Activated CD8-positive, alpha-beta T cell treated with anti-CD3 and anti-CD28 coated beads, Interleukin-2, amount 10 ng/mL, durations not matched to agents 7 days and 5 days (primary cell): ENCODE results near the gene SERPINB8. TPM values are rescaled to one million over a fixed set of nuclear protein-coding genes. Genes with fewer than 3 reads are reported as not detected.
"Not testable (repeated sequence)": the region's sequence is repeated elsewhere in the genome, so short reads cannot be mapped to it uniquely, and the experiment has no call there.

Experiments used
- ATAC-seq: fragments of 150-1000 bp; cut with Tn5 transposase; one replicate; pipeline ENCODE4 v1.10.0; 2021; ENCODE audit warnings: moderate library complexity
- CTCF ChIA-PET: fragments of 350-600 bp; sonication (Branson Sonifier 250); formaldehyde crosslinking; loops from one replicate; lab custom pipeline; 2021; ENCODE audit warnings: antibody characterized with exemption; lab: Charles Lee
- POLR2A ChIA-PET: fragments of 350-600 bp; sonication (Branson Sonifier 250); formaldehyde crosslinking; loops from one replicate; lab custom pipeline; 2021; ENCODE audit warnings: antibody characterized with exemption; lab: Charles Lee
- DNase-seq: peaks from one replicate; pipeline ENCODE4 v3.0.0-alpha.2; 2020
- H3K27ac Mint-ChIP-seq: one replicate; pipeline ENCODE4 v1.8.0; 2021; ENCODE audit warnings: mild to moderate bottlenecking, mixed read lengths
- H3K27me3 Mint-ChIP-seq: one replicate; pipeline ENCODE4 v1.8.0; 2021; ENCODE audit warnings: low read depth, mixed read lengths
- H3K36me3 Mint-ChIP-seq: one replicate; pipeline ENCODE4 v1.8.0; 2021; ENCODE audit warnings: low read depth, mixed read lengths
- H3K4me1 Mint-ChIP-seq: one replicate; pipeline ENCODE4 v1.8.0; 2021; ENCODE audit warnings: low read depth, mixed read lengths
- H3K4me3 Mint-ChIP-seq: one replicate; pipeline ENCODE4 v1.8.0; 2021; ENCODE audit warnings: mild to moderate bottlenecking, mixed read lengths
- H3K9me3 Mint-ChIP-seq: one replicate; pipeline ENCODE4 v1.8.0; 2022; ENCODE audit warnings: mixed read lengths; ENCODE audit not compliant: insufficient read depth
- total RNA-seq, 2 experiments: library from RNA; stranded (reverse); gene quantifications; one replicate each; pipeline ENCODE4 v1.2.3, GENCODE V29; 2021

Gene SERPINB8
- total RNA-seq = 1 to 10 TPM; 2.7 to 3.4 TPM

- ChIA-PET CTCF (interaction anchor here (0.7 to 1.1 kb wide), 2 partner anchors 22 to 33 kb away, joined by 3 to 4 read pairs; no protein-coding TSS in a partner anchor), POLR2A (no interaction called here)
- Mint-ChIP-seq H3K27me3 (peaks cover 10% of the 10 kb centered on the region), H3K36me3 (no peaks in the 10 kb centered on the region), H3K4me3 (peak within 1 kb of the TSS; percentile 88), H3K9me3 (no peaks in the 10 kb centered on the region), H3K27ac (peak within 1 kb of the TSS; percentile 91), H3K4me1 (peaks cover 24% of the 10 kb centered on the region)
- ATAC-seq (peak; percentile 92), DNase-seq (peak; percentile 88)
These were observed at the start of gene SERPINB8 for GRCh38 chr18:63969942-63970808. Gene SERPINB8 (plus strand): TSS chr18:63970081. CDS start chr18:63978309, 8,228 bp downstream.

- H3K27me3 Mint-ChIP-seq = peaks cover 26% of the 10 kb centered on the region
- POLR2A ChIA-PET = no interaction called here
- CTCF ChIA-PET = interaction anchor here (1.5 kb wide), 1 partner anchor 15 kb away, joined by 5 read pairs; no protein-coding TSS in a partner anchor
These were observed 47.8 kb upstream of the SERPINB8 start for GRCh38 chr18:63922049-63922448.

GRCh38 chr18:63924551-63924950 lies 45.3 kb upstream of the SERPINB8 start:
- Mint-ChIP-seq H3K36me3 (no peaks in the 10 kb centered on the region), H3K9me3 (no peaks in the 10 kb centered on the region), H3K4me1 (no peaks in the 10 kb centered on the region), H3K27ac (no peak overlapping the region), H3K27me3 (peaks cover 34% of the 10 kb centered on the region), H3K4me3 (no peak overlapping the region)
- ChIA-PET POLR2A (no interaction called here), CTCF (no interaction called here)
- DNase-seq (no peak), ATAC-seq (no peak)

More at GRCh38 chr18:63922049-63922448, 47.8 kb upstream of the SERPINB8 start:
- no peak overlapping the region for H3K4me3 Mint-ChIP-seq
- ATAC-seq = no peak
- no peak overlapping the region for H3K27ac Mint-ChIP-seq
- H3K4me1 Mint-ChIP-seq = no peaks in the 10 kb centered on the region
- no peaks in the 10 kb centered on the region for H3K9me3 Mint-ChIP-seq
- no peaks in the 10 kb centered on the region for H3K36me3 Mint-ChIP-seq
- no peak for DNase-seq

- Mint-ChIP-seq H3K4me3 (no peak overlapping the region), H3K27ac (no peak overlapping the region), H3K27me3 (peaks cover 33% of the 10 kb centered on the region), H3K36me3 (no peaks in the 10 kb centered on the region), H3K4me1 (no peaks in the 10 kb centered on the region), H3K9me3 (no peaks in the 10 kb centered on the region)
- POLR2A ChIA-PET = no interaction called here
- DNase-seq = no peak
- CTCF ChIA-PET = no interaction called here
- no peak for ATAC-seq
These were observed 41.5 kb upstream of the SERPINB8 start for GRCh38 chr18:63928331-63928730.

GRCh38 chr18:63929369-63929768 lies 40.5 kb upstream of the SERPINB8 start:
- POLR2A ChIA-PET, CTCF ChIA-PET, ATAC-seq, DNase-seq, H3K4me3 Mint-ChIP-seq, H3K9me3 Mint-ChIP-seq, H3K36me3 Mint-ChIP-seq, H3K4me1 Mint-ChIP-seq, H3K27ac Mint-ChIP-seq: not testable (repeated sequence)
- peaks cover 34% of the 10 kb centered on the region for H3K27me3 Mint-ChIP-seq

- POLR2A ChIA-PET = no interaction called here
- Mint-ChIP-seq H3K27me3 (peaks cover 37% of the 10 kb centered on the region), H3K4me1 (no peaks in the 10 kb centered on the region), H3K9me3 (no peaks in the 10 kb centered on the region), H3K27ac (no peak overlapping the region), H3K4me3 (no peak overlapping the region), H3K36me3 (no peaks in the 10 kb centered on the region)
- DNase-seq (no peak), ATAC-seq (no peak)
- CTCF ChIA-PET = no interaction called here
These were observed 39.0 kb upstream of the SERPINB8 start for GRCh38 chr18:63930773-63931354.

- ATAC-seq = peak; percentile 95
- Mint-ChIP-seq H3K27ac (no peak overlapping the region), H3K4me3 (peak overlapping the region; percentile 56), H3K27me3 (peaks cover 21% of the 10 kb centered on the region), H3K36me3 (no peaks in the 10 kb centered on the region), H3K4me1 (peaks cover 5% of the 10 kb centered on the region), H3K9me3 (no peaks in the 10 kb centered on the region)
- POLR2A ChIA-PET = no interaction called here
- CTCF ChIA-PET = interaction anchor here (0.6 to 4.1 kb wide), 26 partner anchors 12 to 430 kb away, joined by 3 to 28 read pairs (median 4); partner anchors contain the start of gene HMSD
- peak; percentile 72 for DNase-seq
These were observed 33.5 kb upstream of the SERPINB8 start for GRCh38 chr18:63936156-63936931.

GRCh38 chr18:63936932-63937393 lies 32.9 kb upstream of the SERPINB8 start:
- ChIA-PET CTCF (interaction anchor here (0.6 to 4.1 kb wide), 16 partner anchors 12 to 431 kb away, joined by 3 to 28 read pairs (median 4); partner anchors contain the start of gene HMSD), POLR2A (no interaction called here)
- Mint-ChIP-seq H3K27me3 (peaks cover 23% of the 10 kb centered on the region), H3K27ac (no peak overlapping the region), H3K4me1 (peaks cover 5% of the 10 kb centered on the region), H3K9me3 (no peaks in the 10 kb centered on the region), H3K4me3 (no peak overlapping the region), H3K36me3 (no peaks in the 10 kb centered on the region)
- ATAC-seq (no peak), DNase-seq (no peak)

GRCh38 chr18:63940008-63940407 lies 29.9 kb upstream of the SERPINB8 start:
- POLR2A ChIA-PET = no interaction called here
- H3K4me1 Mint-ChIP-seq = peaks cover 5% of the 10 kb centered on the region
- H3K27ac Mint-ChIP-seq = no peak overlapping the region
- ATAC-seq = no peak
- H3K9me3 Mint-ChIP-seq = no peaks in the 10 kb centered on the region
- no peak overlapping the region for H3K4me3 Mint-ChIP-seq
- CTCF ChIA-PET = interaction anchor here (4.1 kb wide), 1 partner anchor 23 kb away, joined by 28 read pairs; no protein-coding TSS in a partner anchor
- no peaks in the 10 kb centered on the region for H3K36me3 Mint-ChIP-seq
- peaks cover 30% of the 10 kb centered on the region for H3K27me3 Mint-ChIP-seq
- DNase-seq = no peak

- H3K9me3 Mint-ChIP-seq, H3K36me3 Mint-ChIP-seq, POLR2A ChIA-PET, H3K27ac Mint-ChIP-seq, CTCF ChIA-PET, ATAC-seq, DNase-seq, H3K4me1 Mint-ChIP-seq, H3K4me3 Mint-ChIP-seq: not testable (repeated sequence)
- peaks cover 29% of the 10 kb centered on the region for H3K27me3 Mint-ChIP-seq
These were observed 29.3 kb upstream of the SERPINB8 start for GRCh38 chr18:63940543-63941050.

- Mint-ChIP-seq H3K9me3 (no peaks in the 10 kb centered on the region), H3K4me1 (peaks cover 26% of the 10 kb centered on the region), H3K4me3 (no peak overlapping the region), H3K27ac (no peak overlapping the region), H3K27me3 (peaks cover 38% of the 10 kb centered on the region), H3K36me3 (no peaks in the 10 kb centered on the region)
- ChIA-PET CTCF (no interaction called here), POLR2A (no interaction called here)
- DNase-seq (no peak), ATAC-seq (no peak)
These were observed 22.7 kb upstream of the SERPINB8 start for GRCh38 chr18:63947051-63947790.
